HepG2 (cell line): ENCODE results near the gene ANKRD65. TPM values are rescaled to one million over a fixed set of nuclear protein-coding genes. Genes with fewer than 3 reads are reported as not detected.

Source experiments
- MYC ChIP-seq: sonication (generic); formaldehyde crosslinking; IDR thresholded peaks from 2 replicates; pipeline ENCODE4 v1.9.0; 2021; ENCODE audit warnings: missing genetic modification reagents, borderline replicate concordance
- NCOA5 ChIP-seq: sonication (generic); formaldehyde crosslinking; IDR thresholded peaks from 2 replicates; pipeline ENCODE4 v1.4.0; 2020; ENCODE audit warnings: missing genetic modification reagents
- NRL ChIP-seq: sonication (generic); formaldehyde crosslinking; IDR thresholded peaks from 2 replicates; pipeline ENCODE4 v1.5.0; 2020; ENCODE audit warnings: missing genetic modification reagents, mild to moderate bottlenecking, moderate library complexity, borderline replicate concordance
- ONECUT2 ChIP-seq: sonication (generic); formaldehyde crosslinking; IDR thresholded peaks from 2 replicates; pipeline ENCODE4 v1.4.0; 2020; ENCODE audit warnings: missing genetic modification reagents
- PHF20 ChIP-seq: sonication (generic); formaldehyde crosslinking; IDR thresholded peaks from 2 replicates; pipeline ENCODE4 v1.5.0; 2020; ENCODE audit warnings: mild to moderate bottlenecking, missing genetic modification reagents
- RBFOX2 ChIP-seq: fragments of 200-400 bp; formaldehyde crosslinking; IDR thresholded peaks from 2 replicates; pipeline ENCODE4 v1.6.1; 2017; ENCODE audit warnings: low read depth, mild to moderate bottlenecking, low read length
- REST ChIP-seq, 2 experiments: IDR thresholded peaks; 2 replicates each; pipeline ENCODE4 v1.6.1; 2011 to 2012; ENCODE audit warnings: low read length in 2 of 2, borderline replicate concordance in 1 of 2, low read depth in 1 of 2, mild to moderate bottlenecking in 1 of 2, moderate library complexity in 1 of 2
- SETDB1 ChIP-seq: sonication (generic); formaldehyde crosslinking; IDR thresholded peaks from 2 replicates; pipeline ENCODE4 v1.5.1; 2020; ENCODE audit warnings: missing genetic modification reagents, mild to moderate bottlenecking, borderline replicate concordance
- SP5 ChIP-seq: IDR thresholded peaks from 2 replicates; pipeline ENCODE4 v1.6.1; 2016; ENCODE audit warnings: low read depth, borderline replicate concordance
- ZNF235 ChIP-seq: sonication (generic); formaldehyde crosslinking; IDR thresholded peaks from 2 replicates; pipeline ENCODE4 v1.8.1; 2023; ENCODE audit warnings: mild to moderate bottlenecking, missing genetic modification reagents, borderline replicate concordance
- ZNF260 ChIP-seq: sonication (generic); formaldehyde crosslinking; IDR thresholded peaks from 2 replicates; pipeline ENCODE4 v1.4.0; 2020; ENCODE audit warnings: missing genetic modification reagents, low read depth, mild to moderate bottlenecking, borderline replicate concordance
- ZNF564 ChIP-seq: sonication (generic); formaldehyde crosslinking; IDR thresholded peaks from 2 replicates; pipeline ENCODE4 v1.8.1; 2023; ENCODE audit warnings: mild to moderate bottlenecking, missing genetic modification reagents
- ZNF704 ChIP-seq: sonication (generic); formaldehyde crosslinking; IDR thresholded peaks from 2 replicates; pipeline ENCODE4 v1.8.1; 2023; ENCODE audit warnings: mild to moderate bottlenecking, inconsistent platforms, moderate library complexity, missing genetic modification reagents, borderline replicate concordance
- ZNF83 ChIP-seq: sonication (generic); formaldehyde crosslinking; IDR thresholded peaks from 2 replicates; pipeline ENCODE4 v1.4.0; 2020; ENCODE audit warnings: missing genetic modification reagents, mild to moderate bottlenecking, borderline replicate concordance
- polyA plus RNA-seq, 8 experiments: library from polyadenylated mRNA; depleted of rRNA in 3 of 8; stranded (reverse) in 7 of 8; unstranded in 1 of 8; fragments of >200 nt; fragmentation: Illumina TruSeq in 4 of 8; extraction: Trizol in 4 of 8; gene quantifications; 2 replicates each; pipeline versions ENCODE4 v1.2.1 to v1.2.3, GENCODE V29; 2011 to 2016; ENCODE audit warnings: low read depth in 4 of 8, missing spikeins in 1 of 8, mixed read lengths in 1 of 8; ENCODE audit not compliant: insufficient read depth in 1 of 8
- total RNA-seq, 5 experiments: library from RNA; depleted of rRNA; stranded (reverse); fragments of >200 nt; fragmentation: Illumina TruSeq; extraction: Trizol; gene quantifications; 2 replicates each; pipeline ENCODE4 v1.2.3, GENCODE V29; 2016; ENCODE audit warnings: low read depth in 1 of 5
- TF ChIP-seq, protein P1 (sequence below): sonication (generic); formaldehyde crosslinking; IDR thresholded peaks from 2 replicates; pipeline ENCODE4 v1.5.1; 2020; ENCODE audit warnings: mild to moderate bottlenecking, moderate library complexity, missing genetic modification reagents
- TF ChIP-seq, protein P2 (sequence below): sonication (generic); formaldehyde crosslinking; IDR thresholded peaks from 2 replicates; pipeline ENCODE4 v1.4.0; 2020; ENCODE audit warnings: missing genetic modification reagents, mild to moderate bottlenecking, borderline replicate concordance

Gene ANKRD65
- total and polyA plus RNA-seq, 2 of the 13 experiments (the other 11 are each of a cell fraction or from before 2014, with no cell fraction given): 12.1 to 30.1 TPM

DNA sequence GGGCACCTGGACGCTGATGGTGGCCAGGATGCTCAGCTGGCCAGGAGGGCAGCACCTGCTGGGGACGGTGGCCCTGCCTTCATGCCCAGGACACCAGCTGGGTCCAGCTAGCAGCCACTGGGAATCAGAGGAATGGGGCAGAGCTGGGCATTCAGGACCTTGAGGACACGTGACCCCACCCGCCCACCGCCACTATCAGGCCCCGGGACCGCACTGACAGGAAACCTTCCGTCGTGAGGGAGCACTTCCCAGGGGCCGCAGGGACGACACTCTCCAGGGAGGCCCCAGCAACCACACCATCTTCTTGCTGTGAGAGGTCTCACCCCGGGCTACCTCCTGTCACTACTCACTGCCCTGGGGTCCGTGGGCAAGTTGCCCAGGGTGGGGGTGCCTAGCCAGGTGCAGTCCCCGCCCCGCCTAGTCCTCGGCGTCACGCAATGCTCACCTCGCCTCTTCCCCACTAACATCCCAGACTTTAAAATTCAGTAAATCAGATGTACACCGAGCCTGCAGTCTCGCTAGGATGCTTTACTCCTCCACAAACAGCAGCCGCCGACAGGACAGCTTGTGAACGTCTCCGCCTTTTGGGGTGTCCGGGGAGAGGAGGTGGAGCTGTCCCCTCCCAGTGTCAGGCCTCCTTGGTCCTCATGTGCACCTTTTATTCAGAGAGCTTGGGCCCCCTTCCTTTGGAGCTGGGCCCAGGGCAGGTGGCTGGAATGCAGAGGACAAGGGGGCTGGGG lies 19.4 kb upstream of the ANKRD65 start (continued):
- TF ChIP-seq ZNF704 (CRISPR knock-in tag): no peak
- no peak for TF ChIP-seq ZNF260 (CRISPR knock-in tag)
- 0 out of 2 replicates have a peak, but pooled peaks have one; percentile 15 for TF ChIP-seq SETDB1 (CRISPR knock-in tag)
- TF ChIP-seq, protein P1, sequence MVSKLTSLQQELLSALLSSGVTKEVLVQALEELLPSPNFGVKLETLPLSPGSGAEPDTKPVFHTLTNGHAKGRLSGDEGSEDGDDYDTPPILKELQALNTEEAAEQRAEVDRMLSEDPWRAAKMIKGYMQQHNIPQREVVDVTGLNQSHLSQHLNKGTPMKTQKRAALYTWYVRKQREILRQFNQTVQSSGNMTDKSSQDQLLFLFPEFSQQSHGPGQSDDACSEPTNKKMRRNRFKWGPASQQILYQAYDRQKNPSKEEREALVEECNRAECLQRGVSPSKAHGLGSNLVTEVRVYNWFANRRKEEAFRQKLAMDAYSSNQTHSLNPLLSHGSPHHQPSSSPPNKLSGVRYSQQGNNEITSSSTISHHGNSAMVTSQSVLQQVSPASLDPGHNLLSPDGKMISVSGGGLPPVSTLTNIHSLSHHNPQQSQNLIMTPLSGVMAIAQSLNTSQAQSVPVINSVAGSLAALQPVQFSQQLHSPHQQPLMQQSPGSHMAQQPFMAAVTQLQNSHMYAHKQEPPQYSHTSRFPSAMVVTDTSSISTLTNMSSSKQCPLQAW (CRISPR knock-in tag): no peak
- no peak for TF ChIP-seq REST (IDR thresholded peaks at IDR 0.05; ENCODE audit: borderline replicate concordance in 1 of 2, low read depth in 1 of 2, low read length in 2 of 2)
- TF ChIP-seq ZNF564 (CRISPR knock-in tag): no peak
- TF ChIP-seq, protein P2, sequence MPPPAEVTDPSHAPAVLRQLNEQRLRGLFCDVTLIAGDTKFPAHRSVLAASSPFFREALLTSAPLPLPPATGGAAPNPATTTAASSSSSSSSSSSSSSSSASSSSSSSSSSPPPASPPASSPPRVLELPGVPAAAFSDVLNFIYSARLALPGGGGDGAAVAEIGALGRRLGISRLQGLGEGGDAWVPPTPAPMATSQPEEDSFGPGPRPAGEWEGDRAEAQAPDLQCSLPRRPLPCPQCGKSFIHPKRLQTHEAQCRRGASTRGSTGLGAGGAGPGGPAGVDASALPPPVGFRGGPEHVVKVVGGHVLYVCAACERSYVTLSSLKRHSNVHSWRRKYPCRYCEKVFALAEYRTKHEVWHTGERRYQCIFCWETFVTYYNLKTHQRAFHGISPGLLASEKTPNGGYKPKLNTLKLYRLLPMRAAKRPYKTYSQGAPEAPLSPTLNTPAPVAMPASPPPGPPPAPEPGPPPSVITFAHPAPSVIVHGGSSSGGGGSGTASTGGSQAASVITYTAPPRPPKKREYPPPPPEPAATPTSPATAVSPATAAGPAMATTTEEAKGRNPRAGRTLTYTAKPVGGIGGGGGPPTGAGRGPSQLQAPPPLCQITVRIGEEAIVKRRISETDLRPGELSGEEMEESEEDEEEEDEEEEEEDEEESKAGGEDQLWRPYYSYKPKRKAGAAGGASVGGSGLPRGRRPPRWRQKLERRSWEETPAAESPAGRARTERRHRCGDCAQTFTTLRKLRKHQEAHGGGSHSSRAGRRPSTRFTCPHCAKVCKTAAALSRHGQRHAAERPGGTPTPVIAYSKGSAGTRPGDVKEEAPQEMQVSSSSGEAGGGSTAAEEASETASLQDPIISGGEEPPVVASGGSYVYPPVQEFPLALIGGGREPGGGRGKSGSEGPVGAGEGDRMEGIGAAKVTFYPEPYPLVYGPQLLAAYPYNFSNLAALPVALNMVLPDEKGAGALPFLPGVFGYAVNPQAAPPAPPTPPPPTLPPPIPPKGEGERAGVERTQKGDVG (CRISPR knock-in tag): no peak
- no peak for TF ChIP-seq MYC (CRISPR knock-in tag)
- no peak for TF ChIP-seq SP5
- TF ChIP-seq NRL (CRISPR knock-in tag): no peak
- TF ChIP-seq NCOA5: no peak
- TF ChIP-seq ONECUT2 (CRISPR knock-in tag): no peak
- 0 out of 2 replicates have a peak, but pooled peaks have one; percentile 28 for TF ChIP-seq PHF20 (CRISPR knock-in tag)
- TF ChIP-seq ZNF235 (CRISPR knock-in tag): no peak
- TF ChIP-seq ZNF83: no peak
- peak; percentile 11; the same call in 1 of the 2 replicates for TF ChIP-seq RBFOX2
